Activated naive CD8-positive, alpha-beta T cell treated with anti-CD3 and anti-CD28 coated beads, Interleukin-2, amount 10 ng/mL, durations not matched to agents 7 days and 5 days (primary cell): Measurements from ENCODE around the gene HPGD. TPM values are rescaled to one million over a fixed set of nuclear protein-coding genes. Genes with fewer than 3 reads are reported as not detected.
A peak's percentile ranks its signal among the peaks of the same experiment; 100 is the strongest.
"Not testable (repeated sequence)": the region's sequence is repeated elsewhere in the genome, so short reads cannot be mapped to it uniquely, and the experiment has no call there.

Experiments used
- ATAC-seq: fragments of 150-1000 bp; cut with Tn5 transposase; one replicate; pipeline ENCODE4 v1.10.0; 2021; ENCODE audit warnings: low read depth, moderate library complexity
- POLR2A ChIA-PET: fragments of 350-600 bp; sonication (Branson Sonifier 250); formaldehyde crosslinking; loops from one replicate; lab custom pipeline; 2021; ENCODE audit warnings: antibody characterized with exemption; lab: Charles Lee
- DNase-seq: peaks from one replicate; pipeline ENCODE4 v3.0.0; 2021
- H3K27ac Mint-ChIP-seq: one replicate; pipeline ENCODE4 v1.8.0; 2022; ENCODE audit warnings: mild to moderate bottlenecking, mixed read lengths
- H3K27me3 Mint-ChIP-seq: one replicate; pipeline ENCODE4 v1.8.0; 2022; ENCODE audit warnings: mild to moderate bottlenecking, moderate library complexity, mixed read lengths
- H3K36me3 Mint-ChIP-seq: one replicate; pipeline ENCODE4 v1.8.0; 2021; ENCODE audit warnings: mild to moderate bottlenecking, mixed read lengths
- H3K4me1 Mint-ChIP-seq: one replicate; pipeline ENCODE4 v1.8.0; 2021; ENCODE audit warnings: mixed read lengths
- H3K4me3 Mint-ChIP-seq: one replicate; pipeline ENCODE4 v1.8.0; 2022; ENCODE audit warnings: mild to moderate bottlenecking, moderate library complexity, mixed read lengths
- H3K9me3 Mint-ChIP-seq: one replicate; pipeline ENCODE4 v1.8.0; 2021; ENCODE audit warnings: mixed read lengths
- total RNA-seq, 2 experiments: library from RNA; stranded (reverse); gene quantifications; one replicate each; pipeline ENCODE4 v1.2.3, GENCODE V29; 2021

The HPGD gene
- total RNA-seq, 2 experiments from 2014 or later: 10.4 to 10.7 TPM

DNA sequence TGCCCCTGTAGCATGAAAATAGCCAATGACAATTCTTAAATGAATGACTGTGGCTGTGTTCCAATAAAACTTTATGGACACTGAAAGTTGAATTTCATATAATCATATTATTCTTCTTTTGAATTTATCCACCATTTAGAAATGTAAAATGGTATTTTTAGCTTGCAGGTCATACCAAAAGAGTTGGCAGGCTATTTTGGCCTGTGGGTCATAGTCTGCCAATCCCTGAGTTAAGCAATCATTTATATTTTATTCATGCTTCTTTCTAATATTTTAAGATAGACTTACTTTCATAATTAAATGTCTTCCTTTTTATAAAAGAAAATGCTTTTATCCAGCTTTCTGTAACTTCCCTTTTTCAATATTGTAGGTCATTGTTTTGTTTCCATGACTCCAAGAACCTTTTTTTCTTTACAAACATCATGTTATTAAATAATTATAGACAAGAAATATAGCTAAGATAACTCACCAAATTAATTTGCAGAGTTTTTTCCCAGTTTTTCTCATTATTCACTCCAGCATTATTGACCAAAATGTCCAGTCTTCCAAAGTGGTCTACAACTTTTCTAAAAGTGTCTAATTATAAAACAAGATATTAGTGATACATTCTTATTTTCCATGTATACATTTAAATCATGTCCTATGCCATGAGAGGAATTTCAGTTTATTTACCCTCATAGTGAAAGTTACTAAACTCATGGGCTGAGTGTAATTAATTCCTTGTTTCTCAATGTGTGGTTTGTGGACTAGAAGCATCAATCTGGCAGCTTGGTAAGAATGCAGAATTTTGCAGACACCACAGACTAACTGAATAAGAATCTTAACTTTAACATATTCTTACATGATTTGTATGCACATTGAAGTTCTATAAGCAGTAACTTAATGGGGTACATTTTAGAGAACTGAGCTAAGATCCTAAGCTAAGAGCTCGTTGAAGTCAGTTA, 4.5 kb downstream of the HPGD start:
- POLR2A ChIA-PET: no interaction called here
- Mint-ChIP-seq H3K27me3 (peaks cover 4% of the 10 kb centered on the region), H3K4me3 (no peak overlapping the region), H3K9me3 (peaks cover 1% of the 10 kb centered on the region), H3K4me1 (peaks cover 12% of the 10 kb centered on the region), H3K27ac (no peak overlapping the region), H3K36me3 (peaks cover 10% of the 10 kb centered on the region)
- DNase-seq (no peak), ATAC-seq (no peak)

- Mint-ChIP-seq H3K27me3 (no peaks in the 10 kb centered on the region), H3K9me3 (peaks cover 1% of the 10 kb centered on the region), H3K36me3 (peaks cover 10% of the 10 kb centered on the region), H3K4me1 (peaks cover 6% of the 10 kb centered on the region), H3K27ac (no peak overlapping the region), H3K4me3 (no peak overlapping the region)
- no peak for ATAC-seq
- POLR2A ChIA-PET: no interaction called here
- no peak for DNase-seq
Observed at GRCh38 chr4:174516794-174517193, 5.5 kb downstream of the HPGD start.

GRCh38 chr4:174516345-174516744, 5.9 kb downstream of the HPGD start:
- Mint-ChIP-seq H3K4me3 (no peak overlapping the region), H3K4me1 (peaks cover 3% of the 10 kb centered on the region), H3K9me3 (peaks cover 1% of the 10 kb centered on the region), H3K27ac (no peak overlapping the region), H3K27me3 (no peaks in the 10 kb centered on the region), H3K36me3 (peaks cover 10% of the 10 kb centered on the region)
- ATAC-seq: no peak
- DNase-seq: no peak
- POLR2A ChIA-PET: no interaction called here

DNA sequence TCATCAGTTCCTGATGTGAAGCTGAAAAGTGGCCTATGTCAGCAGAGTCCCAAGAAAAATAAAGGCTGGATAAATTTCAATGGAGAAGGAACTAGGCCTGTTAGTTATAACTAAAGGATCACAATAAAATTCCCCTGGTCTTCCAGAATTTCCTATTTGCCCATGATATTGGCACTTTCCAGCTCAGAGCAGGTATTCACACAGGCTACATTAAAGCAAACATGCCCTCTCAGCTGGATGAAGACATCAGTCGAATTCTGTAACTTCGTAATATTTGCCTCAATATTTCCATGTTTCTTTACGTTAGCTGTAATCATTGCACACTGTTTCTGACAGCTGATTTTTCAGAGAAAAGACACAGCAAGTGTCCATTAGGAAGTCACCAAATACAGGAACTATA, 9.5 kb downstream of the HPGD start:
- ATAC-seq (no peak), DNase-seq (no peak)
- Mint-ChIP-seq H3K36me3 (peaks cover 10% of the 10 kb centered on the region), H3K9me3 (peaks cover 1% of the 10 kb centered on the region), H3K27me3 (no peaks in the 10 kb centered on the region), H3K4me3 (no peak overlapping the region), H3K4me1 (peaks cover 1% of the 10 kb centered on the region), H3K27ac (no peak overlapping the region)
- POLR2A ChIA-PET: no interaction called here

GRCh38 chr4:174505892-174506291, 16.4 kb downstream of the HPGD start:
- peaks cover 8% of the 10 kb centered on the region for H3K36me3 Mint-ChIP-seq
- H3K4me3 Mint-ChIP-seq: no peak overlapping the region
- POLR2A ChIA-PET: no interaction called here
- no peaks in the 10 kb centered on the region for H3K9me3 Mint-ChIP-seq
- no peaks in the 10 kb centered on the region for H3K27me3 Mint-ChIP-seq
- H3K4me1 Mint-ChIP-seq: no peaks in the 10 kb centered on the region
- no peak for DNase-seq
- H3K27ac Mint-ChIP-seq: no peak overlapping the region
- ATAC-seq: no peak

DNA sequence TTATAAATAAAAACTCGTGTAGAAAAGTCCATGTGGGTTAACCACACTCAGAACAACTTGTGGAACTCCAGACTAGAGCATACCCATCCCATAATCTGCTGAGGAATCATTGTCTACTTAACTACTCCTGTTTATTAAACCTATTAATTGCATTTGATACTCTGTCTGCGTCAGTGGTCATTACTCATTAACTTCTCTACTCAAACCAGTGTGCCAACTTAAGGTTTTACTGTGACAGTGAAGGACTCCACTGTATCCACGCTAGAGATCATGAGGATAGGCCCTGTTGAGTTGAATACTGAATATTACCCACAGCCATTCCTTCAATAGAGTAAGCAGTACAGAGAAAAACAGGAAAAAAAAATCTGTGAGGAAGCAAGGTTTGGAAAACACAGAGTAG, 17.3 kb downstream of the HPGD start:
- POLR2A ChIA-PET: no interaction called here
- Mint-ChIP-seq H3K36me3 (peaks cover 10% of the 10 kb centered on the region), H3K4me3 (no peak overlapping the region), H3K9me3 (no peaks in the 10 kb centered on the region), H3K27me3 (no peaks in the 10 kb centered on the region), H3K4me1 (no peaks in the 10 kb centered on the region), H3K27ac (no peak overlapping the region)
- ATAC-seq: no peak
- DNase-seq: no peak

DNA sequence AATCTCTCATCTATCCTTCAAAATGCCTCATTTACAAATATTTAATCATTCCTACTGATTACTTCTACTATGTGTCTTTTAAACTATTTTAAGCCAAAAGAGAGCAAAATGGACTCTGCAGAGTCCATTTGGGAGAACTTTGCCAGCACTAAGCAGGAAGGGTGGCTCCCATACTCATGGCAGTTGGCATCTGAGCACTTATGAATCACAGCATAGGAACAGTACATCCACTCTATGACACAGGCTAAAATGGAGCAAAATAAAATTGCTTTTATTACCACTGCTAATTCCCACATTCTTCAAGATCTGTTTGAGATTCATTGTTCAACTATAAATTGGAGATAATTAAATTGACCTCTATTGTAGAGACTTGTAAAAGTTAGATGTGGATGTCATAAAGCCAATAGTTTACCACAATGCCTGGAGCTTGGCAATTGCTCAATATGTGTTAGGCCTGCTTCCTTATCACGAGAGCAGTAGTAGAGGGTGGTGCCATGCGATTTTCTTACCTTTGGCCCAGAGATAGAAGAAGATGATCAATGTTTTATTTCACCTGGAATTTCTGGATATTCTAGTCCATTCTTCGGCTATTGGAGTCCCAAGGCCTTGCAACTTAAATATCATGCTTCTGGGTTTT, 19.1 kb downstream of the HPGD start:
- POLR2A ChIA-PET: no interaction called here
- Mint-ChIP-seq H3K4me1 (peaks cover 4% of the 10 kb centered on the region), H3K27me3 (no peaks in the 10 kb centered on the region), H3K36me3 (peaks cover 10% of the 10 kb centered on the region), H3K9me3 (no peaks in the 10 kb centered on the region), H3K4me3 (no peak overlapping the region), H3K27ac (no peak overlapping the region)
- DNase-seq: no peak
- no peak for ATAC-seq

DNA sequence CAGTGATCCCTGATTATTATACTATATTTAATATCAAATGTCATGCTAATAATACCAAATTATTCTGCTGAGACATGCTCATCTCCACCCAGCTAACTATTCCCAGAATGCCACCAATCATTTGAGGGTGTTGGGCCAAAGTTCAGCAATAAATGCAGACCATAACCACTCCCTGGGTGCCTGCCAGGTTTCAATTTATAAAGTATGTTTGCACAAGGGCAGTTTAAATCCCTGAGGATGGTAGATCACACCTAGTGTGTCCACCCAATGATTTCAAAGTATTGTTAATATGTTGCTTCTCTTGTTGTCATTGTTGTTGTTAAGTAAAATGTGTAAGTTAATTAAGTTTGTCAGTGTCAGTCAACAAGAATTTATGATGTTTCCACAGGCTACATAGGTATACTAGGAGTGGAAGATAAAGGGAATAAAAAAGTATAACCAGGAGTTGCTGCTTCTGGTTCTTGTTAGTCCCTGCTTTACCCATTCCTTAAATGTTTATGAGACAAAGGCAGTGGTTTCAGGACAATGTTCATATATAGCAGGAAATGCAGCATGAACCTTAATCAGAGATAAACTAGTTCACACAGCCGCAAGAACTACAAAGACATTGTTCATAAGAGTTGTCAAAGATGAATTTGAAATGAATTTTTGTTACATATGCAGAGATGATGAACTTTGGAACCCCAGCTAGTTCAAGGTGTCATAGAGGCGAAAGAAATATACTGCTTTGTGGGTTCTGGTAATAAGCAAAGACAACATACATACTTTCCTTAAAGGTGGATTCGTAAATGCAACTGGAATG, 25.5 kb downstream of the HPGD start:
- POLR2A ChIA-PET: no interaction called here
- no peaks in the 10 kb centered on the region for H3K27me3 Mint-ChIP-seq
- DNase-seq (no peak), ATAC-seq (no peak)
- peaks cover 6% of the 10 kb centered on the region for H3K4me1 Mint-ChIP-seq
- H3K9me3 Mint-ChIP-seq: no peaks in the 10 kb centered on the region
- H3K27ac Mint-ChIP-seq: peak overlapping the region; percentile 58
- H3K36me3 Mint-ChIP-seq: peaks cover 5% of the 10 kb centered on the region
- peak overlapping the region; percentile 68 for H3K4me3 Mint-ChIP-seq

DNA sequence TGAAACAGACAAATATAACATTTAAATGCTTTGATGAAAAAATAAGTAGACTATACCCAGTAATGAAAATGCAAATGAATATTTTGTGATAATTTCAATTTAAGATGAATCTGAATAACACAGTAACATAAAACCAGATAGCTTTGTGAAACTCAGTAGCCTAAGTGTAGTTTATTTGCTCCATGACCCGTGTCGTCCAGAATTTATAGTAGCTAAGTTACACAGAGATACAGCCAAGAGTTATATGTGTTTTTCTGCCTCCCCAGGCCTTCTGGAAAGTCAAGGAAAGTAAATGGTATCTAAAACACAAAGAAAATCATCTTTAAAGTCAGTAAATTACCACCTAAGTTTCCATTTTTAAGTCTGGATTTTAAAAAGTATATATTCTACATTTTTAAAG, 26.7 kb downstream of the HPGD start:
- no peak overlapping the region for H3K4me3 Mint-ChIP-seq
- no peak overlapping the region for H3K27ac Mint-ChIP-seq
- POLR2A ChIA-PET: no interaction called here
- ATAC-seq: no peak
- H3K36me3 Mint-ChIP-seq: peaks cover 5% of the 10 kb centered on the region
- H3K4me1 Mint-ChIP-seq: peaks cover 8% of the 10 kb centered on the region
- H3K9me3 Mint-ChIP-seq: no peaks in the 10 kb centered on the region
- no peak for DNase-seq
- H3K27me3 Mint-ChIP-seq: no peaks in the 10 kb centered on the region

GRCh38 chr4:174494726-174495125, 27.6 kb downstream of the HPGD start:
- DNase-seq (no peak), ATAC-seq (no peak)
- H3K27me3 Mint-ChIP-seq: no peaks in the 10 kb centered on the region
- H3K4me1 Mint-ChIP-seq: peaks cover 8% of the 10 kb centered on the region
- POLR2A ChIA-PET: no interaction called here
- peaks cover 3% of the 10 kb centered on the region for H3K36me3 Mint-ChIP-seq
- no peak overlapping the region for H3K4me3 Mint-ChIP-seq
- H3K9me3 Mint-ChIP-seq: no peaks in the 10 kb centered on the region
- H3K27ac Mint-ChIP-seq: no peak overlapping the region

GRCh38 chr4:174494146-174494545, 28.1 kb downstream of the HPGD start:
- POLR2A ChIA-PET: no interaction called here
- Mint-ChIP-seq H3K27ac (no peak overlapping the region), H3K27me3 (no peaks in the 10 kb centered on the region), H3K4me3 (no peak overlapping the region), H3K4me1 (peaks cover 8% of the 10 kb centered on the region), H3K9me3 (no peaks in the 10 kb centered on the region), H3K36me3 (peaks cover 3% of the 10 kb centered on the region)
- ATAC-seq: no peak
- DNase-seq: no peak

GRCh38 chr4:174490451-174490961, 31.8 kb downstream of the HPGD start:
- POLR2A ChIA-PET: no interaction called here
- Mint-ChIP-seq H3K4me3 (no peak overlapping the region), H3K27ac (no peak overlapping the region), H3K4me1 (peaks cover 2% of the 10 kb centered on the region), H3K9me3 (no peaks in the 10 kb centered on the region), H3K36me3 (peaks cover 3% of the 10 kb centered on the region), H3K27me3 (no peaks in the 10 kb centered on the region)
- DNase-seq: no peak
- no peak for ATAC-seq

DNA sequence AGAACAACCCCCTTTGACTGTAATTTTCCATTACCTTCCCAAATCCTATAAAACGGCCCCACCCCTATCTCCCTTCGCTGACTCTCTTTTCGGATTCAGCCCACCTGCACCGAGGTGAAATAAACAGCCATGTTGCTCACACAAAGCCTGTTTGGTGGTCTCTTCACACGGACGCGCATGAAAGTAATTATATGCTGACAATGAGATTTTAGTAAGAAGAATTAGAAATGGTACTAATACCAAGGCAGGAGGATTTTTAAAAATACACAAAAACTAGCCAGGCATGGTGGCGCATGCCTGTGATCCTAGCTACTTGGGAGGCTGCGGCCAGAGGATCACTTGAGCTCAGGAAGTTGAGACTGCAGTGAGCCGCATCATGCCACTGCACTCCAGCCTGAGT, 33.9 kb downstream of the HPGD start:
- H3K4me3 Mint-ChIP-seq, H3K27ac Mint-ChIP-seq, H3K9me3 Mint-ChIP-seq, DNase-seq, POLR2A ChIA-PET, H3K27me3 Mint-ChIP-seq, H3K4me1 Mint-ChIP-seq, ATAC-seq, H3K36me3 Mint-ChIP-seq: not testable (repeated sequence)
